HG03558 (cell line): ENCODE data around the gene PPP1R3F.
"Not testable (repeated sequence)": the region's sequence is repeated elsewhere in the genome, so short reads cannot be mapped to it uniquely, and the experiment has no call there.

ENCODE experiments used
- ATAC-seq: cut with Tn5 transposase; IDR thresholded peaks from one replicate; pipeline ENCODE4 v1.9.1; 2021; ENCODE audit warnings: moderate number of reproducible peaks; ENCODE audit not compliant: unreplicated experiment; ENCODE audit errors: extremely low read depth

Gene PPP1R3F

GRCh38 chrX:49308604-49309269 is 39.1 kb downstream of the PPP1R3F start:
- no peak for ATAC-seq

- ATAC-seq: no peak
Observed at GRCh38 chrX:49309401-49309981, 39.9 kb downstream of the PPP1R3F start.

GRCh38 chrX:49310371-49310770 is 40.8 kb downstream of the PPP1R3F start:
- no peak for ATAC-seq

- ATAC-seq: no peak
Observed at GRCh38 chrX:49312176-49312575, 42.6 kb downstream of the PPP1R3F start.

- ATAC-seq: no peak
Observed at GRCh38 chrX:49316085-49316484, 46.5 kb downstream of the PPP1R3F start.

- not testable (repeated sequence) for ATAC-seq
Observed at GRCh38 chrX:49321737-49322136, 52.1 kb downstream of the PPP1R3F start, which contains the start of gene GAGE12J. Gene GAGE12J, plus strand, starts transcription at chrX:49322037. Its CDS starts 1,157 bp downstream, at chrX:49323194.

GRCh38 chrX:49322266-49322665 is 52.7 kb downstream of the PPP1R3F start:
- not testable (repeated sequence) for ATAC-seq

- ATAC-seq: not testable (repeated sequence)
Observed at GRCh38 chrX:49323735-49324134, 54.1 kb downstream of the PPP1R3F start.

- not testable (repeated sequence) for ATAC-seq
Observed at GRCh38 chrX:49330421-49330820, 60.8 kb downstream of the PPP1R3F start.

GRCh38 chrX:49331282-49331681 is 61.7 kb downstream of the PPP1R3F start, which contains the start of gene GAGE13:
Gene GAGE13, plus strand, starts transcription at chrX:49331582. Its CDS starts 1,156 bp downstream, at chrX:49332738.
- ATAC-seq: not testable (repeated sequence)

- not testable (repeated sequence) for ATAC-seq
Observed at GRCh38 chrX:49331841-49332240, 62.2 kb downstream of the PPP1R3F start.
